H1 (cell line): ENCODE measurements around the gene CPED1. TPM values are rescaled to one million over a fixed set of nuclear protein-coding genes. Genes with fewer than 3 reads are reported as not detected.

Experiments
- CTCF ChIA-PET: fragments of 300-600 bp; sonication (Branson Sonifier 250); formaldehyde crosslinking; loops from one replicate; lab custom pipeline; 2021; ENCODE audit not compliant: partially characterized antibody; lab: Charles Lee
- POLR2A ChIA-PET: fragments of 300-600 bp; sonication (Branson Sonifier 250); formaldehyde crosslinking; loops from one replicate; lab custom pipeline; 2021; ENCODE audit warnings: inconsistent platforms; ENCODE audit not compliant: partially characterized antibody; lab: Charles Lee
- DNase-seq, 2 experiments: peaks; one replicate each; pipeline versions ENCODE4 v3.0.0 to v3.0.0-alpha.2; 2010 to 2022; ENCODE audit warnings: low spot score in 2 of 2, low read depth in 1 of 2, mixed read lengths in 1 of 2
- FAIRE-seq: peaks from 2 replicates; lab custom pipeline; 2011; peaks lifted over from hg19 to GRCh38; lab: Jason Lieb, UNC
- H2AFZ ChIP-seq: 2 replicates; pipeline ENCODE4 v1.8.1; 2012; ENCODE audit warnings: low read length, inconsistent platforms
- H2AK5ac ChIP-seq: 2 replicates; pipeline ENCODE4 v1.6.1; 2013; ENCODE audit warnings: low read depth, low read length
- H2BK120ac ChIP-seq: replicated peaks from 2 replicates; pipeline ENCODE3; 2013; ENCODE audit warnings: low read depth, low read length, inconsistent platforms
- H2BK12ac ChIP-seq: 2 replicates; pipeline ENCODE4 v1.6.1; 2013; ENCODE audit warnings: low read depth, low read length
- H2BK15ac ChIP-seq: 2 replicates; pipeline ENCODE4 v1.6.1; 2013; ENCODE audit warnings: low read length
- H2BK20ac ChIP-seq: 2 replicates; pipeline ENCODE4 v1.6.1; 2013; ENCODE audit warnings: low read length
- H2BK5ac ChIP-seq: 2 replicates; pipeline ENCODE4 v1.6.1; 2013; ENCODE audit warnings: low read depth, low read length
- H3K14ac ChIP-seq: 2 replicates; pipeline ENCODE4 v1.6.1; 2013; ENCODE audit warnings: inconsistent platforms; ENCODE audit not compliant: insufficient read length
- H3K18ac ChIP-seq: 2 replicates; pipeline ENCODE4 v1.6.1; 2013; ENCODE audit warnings: low read length; ENCODE audit errors: extremely low read depth
- H3K23ac ChIP-seq: 2 replicates; pipeline ENCODE4 v1.6.1; 2013; ENCODE audit warnings: inconsistent platforms; ENCODE audit not compliant: insufficient read length
- H3K23me2 ChIP-seq: 2 replicates; pipeline ENCODE4 v1.6.1; 2013; ENCODE audit warnings: low read depth, low read length
- H3K27ac ChIP-seq: 2 replicates; pipeline ENCODE4 v1.6.1; 2011; ENCODE audit warnings: low read depth, low read length, inconsistent platforms
- H3K27me3 ChIP-seq, 4 experiments: replicated peaks in 1 of 4; 1 replicate in 1 of 4; 2 replicates in 3 of 4; pipeline versions ENCODE4 v1.6.1 to v1.8.1; 2011 to 2013; ENCODE audit warnings: low read length in 3 of 4, mild to moderate bottlenecking in 3 of 4, inconsistent platforms in 2 of 4, mixed read lengths in 2 of 4, moderate library complexity in 1 of 4; ENCODE audit not compliant: control insufficient read depth in 3 of 4, insufficient read depth in 3 of 4; ENCODE audit errors: extremely low read depth in 1 of 4
- H3K36me3 ChIP-seq, 4 experiments: 2 replicates each; pipeline versions ENCODE4 v1.6.1 to v1.8.1; 2011 to 2013; ENCODE audit warnings: mild to moderate bottlenecking in 4 of 4, low read length in 3 of 4, moderate library complexity in 2 of 4, control low read depth in 1 of 4, inconsistent platforms in 1 of 4; ENCODE audit not compliant: insufficient read depth in 4 of 4, control insufficient read depth in 2 of 4
- H3K4ac ChIP-seq: replicated peaks from 2 replicates; pipeline ENCODE3; 2013; ENCODE audit warnings: low read length, low read depth, mixed read lengths, inconsistent platforms; ENCODE audit not compliant: insufficient read length
- H3K4me1 ChIP-seq, 4 experiments: replicated peaks in 1 of 4; 1 replicate in 1 of 4; 2 replicates in 3 of 4; pipeline versions ENCODE4 v1.6.1 to v1.8.1; 2011 to 2013; ENCODE audit warnings: low read length in 3 of 4, inconsistent platforms in 2 of 4, mixed read lengths in 1 of 4; ENCODE audit not compliant: insufficient read depth in 4 of 4, control insufficient read depth in 3 of 4
- H3K4me2 ChIP-seq, 2 experiments: 2 replicates each; pipeline versions ENCODE4 v1.6.1 to v1.8.1; 2011 to 2013; ENCODE audit warnings: low read depth in 2 of 2, low read length in 2 of 2, control low read depth in 1 of 2, inconsistent platforms in 1 of 2, mild to moderate bottlenecking in 1 of 2; ENCODE audit not compliant: insufficient read depth in 1 of 2
- H3K4me3 ChIP-seq, 4 experiments: fragments of 200-600, 300-600 bp in 1 of 4; sonication (generic), shearing (Covaris generic), sonication (Bioruptor Twin) in 1 of 4; 2 replicates each; pipeline versions ENCODE4 v1.5.1 to v1.8.1; 2011 to 2016; ENCODE audit warnings: low read length in 4 of 4, low read depth in 3 of 4, control low read depth in 2 of 4, inconsistent platforms in 2 of 4, mild to moderate bottlenecking in 2 of 4, mixed read lengths in 1 of 4, moderate library complexity in 1 of 4; ENCODE audit not compliant: insufficient read depth in 2 of 4; ENCODE audit errors: extremely low read depth in 1 of 4
- H3K56ac ChIP-seq: replicated peaks from 2 replicates; pipeline ENCODE3; 2013; ENCODE audit warnings: low read depth, mild to moderate bottlenecking, mixed read lengths, low read length, inconsistent platforms; ENCODE audit not compliant: insufficient read length
- H3K79me1 ChIP-seq: 2 replicates; pipeline ENCODE4 v1.6.1; 2013; ENCODE audit warnings: low read depth, low read length, control low read depth
- H3K79me2 ChIP-seq, 2 experiments: 2 replicates each; pipeline versions ENCODE4 v1.6.1 to v1.8.1; 2012 to 2013; ENCODE audit warnings: low read length in 2 of 2, mild to moderate bottlenecking in 2 of 2, inconsistent platforms in 1 of 2; ENCODE audit not compliant: insufficient read depth in 2 of 2, control insufficient read depth in 1 of 2
- H3K9ac ChIP-seq, 4 experiments: replicated peaks in 1 of 4; 1 replicate in 1 of 4; 2 replicates in 3 of 4; pipeline versions ENCODE4 v1.6.1 to v1.8.1; 2011 to 2013; ENCODE audit warnings: low read depth in 3 of 4, low read length in 3 of 4, control low read depth in 2 of 4, mild to moderate bottlenecking in 2 of 4, moderate library complexity in 2 of 4, inconsistent platforms in 1 of 4; ENCODE audit errors: extremely low read depth in 1 of 4
- H3K9me3 ChIP-seq, 2 experiments: 2 replicates each; pipeline versions ENCODE4 v1.6.1 to v1.8.1; 2012 to 2013; ENCODE audit warnings: mild to moderate bottlenecking in 2 of 2, moderate library complexity in 2 of 2, control low read depth in 1 of 2, inconsistent platforms in 1 of 2, low read depth in 1 of 2, low read length in 1 of 2, mixed read lengths in 1 of 2; ENCODE audit not compliant: insufficient read depth in 2 of 2
- H4K20me1 ChIP-seq, 2 experiments: replicated peaks in 1 of 2; 2 replicates each; pipeline versions ENCODE3 to v1.8.1; 2011 to 2013; ENCODE audit warnings: inconsistent platforms in 2 of 2, low read length in 2 of 2, mild to moderate bottlenecking in 1 of 2; ENCODE audit not compliant: insufficient read depth in 2 of 2, control insufficient read depth in 1 of 2
- H4K5ac ChIP-seq: 2 replicates; pipeline ENCODE4 v1.6.1; 2013; ENCODE audit warnings: low read length, low read depth, mixed read lengths, inconsistent platforms; ENCODE audit not compliant: insufficient read length
- H4K8ac ChIP-seq: 2 replicates; pipeline ENCODE4 v1.8.0; 2013; ENCODE audit warnings: mild to moderate bottlenecking, moderate library complexity, low read length, inconsistent platforms; ENCODE audit not compliant: insufficient read depth; ENCODE audit errors: extremely low read depth
- H4K91ac ChIP-seq: replicated peaks from 2 replicates; pipeline ENCODE3; 2013; ENCODE audit warnings: low read length, mixed read lengths, inconsistent platforms; ENCODE audit not compliant: insufficient read length
- TBP ChIP-seq: IDR thresholded peaks from 2 replicates; pipeline ENCODE4 v1.6.1; 2011; ENCODE audit warnings: low read depth, low read length, improper control_type of control experiment
- ZNF274 ChIP-seq: IDR thresholded peaks from 2 replicates; pipeline ENCODE4 v1.7.0; 2012; ENCODE audit warnings: low read length, borderline replicate concordance; ENCODE audit errors: extremely low read depth
- WGBS, 2 experiments: shearing (Covaris generic) in 1 of 2; methylation state at CpG; one replicate each; pipeline versions ENCODE4 v1.1.6 to v1.1.7; 2013 to 2015; ENCODE audit warnings: low lambda C conversion rate in 2 of 2, mixed read lengths in 2 of 2, inconsistent platforms in 1 of 2, low coverage in 1 of 2, missing lambda C conversion rate in 1 of 2; ENCODE audit not compliant: insufficient replicate concordance in 2 of 2, insufficient coverage in 1 of 2, insufficient read length in 1 of 2; ENCODE audit errors: extremely low coverage in 1 of 2, missing lambda C conversion rate in 1 of 2; 5-methylcytosine and 5-hydroxymethylcytosine counted together
- polyA plus RNA-seq, 7 experiments: library from polyadenylated mRNA; depleted of rRNA in 3 of 7; stranded (reverse) in 5 of 7; unstranded in 2 of 7; fragments of >200 nt in 5 of 7; fragments of 200-250 nt in 2 of 7; gene quantifications; 1 replicate in 5 of 7; 2 replicates in 1 of 7; 4 replicates in 1 of 7; pipeline versions ENCODE4 v1.2.1 to v1.2.3, GENCODE V29; 2011 to 2013; ENCODE audit warnings: missing spikeins in 2 of 7, mixed read lengths in 2 of 7
- total RNA-seq: library from RNA; stranded (reverse); fragmentation: NEBNext Ultra II Directional; extraction: Animal tissue kit (Norgen Biotek cat#: 25700); gene quantifications from 2 replicates; pipeline ENCODE4 v1.2.1, GENCODE V29; 2021

Gene CPED1
- total and polyA plus RNA-seq, 2 of the 8 experiments (the other 6 are each of a cell fraction or from before 2014, with no cell fraction given) = 0.08 to 0.39 TPM

DNA sequence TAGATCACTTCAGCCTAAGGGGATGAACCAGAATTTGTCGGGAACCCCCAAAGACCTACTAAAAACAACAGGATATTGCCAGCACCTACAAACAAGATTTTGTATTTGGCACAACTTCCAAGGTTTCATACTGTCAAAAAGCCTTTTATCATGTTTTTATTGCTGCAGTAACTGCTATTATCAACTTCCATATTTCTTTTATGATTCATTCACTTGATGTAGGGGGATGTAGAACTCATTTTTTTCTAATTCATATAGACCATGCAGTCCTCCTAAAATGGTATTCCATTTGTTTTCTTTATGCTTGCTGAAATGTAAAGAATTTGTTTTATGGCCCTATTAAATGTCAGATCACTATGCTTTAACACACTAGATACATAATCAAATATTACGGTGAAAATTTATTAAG lies 310.3 kb downstream of the CPED1 start:
- CTCF ChIA-PET = interaction anchor here (0.7 kb wide), 1 partner anchor 9 kb away, joined by 4 read pairs; no protein-coding TSS in a partner anchor
- H2AK5ac ChIP-seq = no peak overlapping the region
- H3K4me1 ChIP-seq = no peaks in the 10 kb centered on the region
- H2BK120ac ChIP-seq = no peak overlapping the region
- 95% methylated on average over 2 of the region's 2 CpGs; no CpG with 5 or more reads in 1 of the 2 experiments for WGBS, 2 experiments
- no peak overlapping the region for H2BK12ac ChIP-seq
- TF ChIP-seq ZNF274 = no peak
- no peak for TF ChIP-seq TBP
- H3K18ac ChIP-seq = no peak overlapping the region
- H3K4ac ChIP-seq = no peak overlapping the region
- H3K9me3 ChIP-seq = no peaks in the 10 kb centered on the region
- no peak overlapping the region for H2BK5ac ChIP-seq
- H2BK15ac ChIP-seq = no peak overlapping the region
- H3K4me3 ChIP-seq = no peak overlapping the region
- no peak overlapping the region for H3K23ac ChIP-seq
- no peak overlapping the region for H4K5ac ChIP-seq
- no peak overlapping the region for H3K14ac ChIP-seq
- FAIRE-seq (no peak), DNase-seq (no peak)
- H3K23me2 ChIP-seq = no peaks in the 10 kb centered on the region
- no peak overlapping the region for H3K4me2 ChIP-seq
- H3K56ac ChIP-seq = no peak overlapping the region
- H3K79me1 ChIP-seq = no peaks in the 10 kb centered on the region
- H4K91ac ChIP-seq = no peak overlapping the region
- POLR2A ChIA-PET = no interaction called here
- no peak overlapping the region for H4K8ac ChIP-seq
- H3K27ac ChIP-seq = no peak overlapping the region
- H3K36me3 ChIP-seq = no peaks in the 10 kb centered on the region; a peak in 1 of 8 replicates
- H3K27me3 ChIP-seq = no peaks in the 10 kb centered on the region
- H2BK20ac ChIP-seq = no peak overlapping the region
- H3K9ac ChIP-seq = no peak overlapping the region
- H4K20me1 ChIP-seq = no peaks in the 10 kb centered on the region
- H3K79me2 ChIP-seq = no peaks in the 10 kb centered on the region
- H2AFZ ChIP-seq = no peak overlapping the region
